Fibroblast of lung (primary cell): ENCODE data around the gene PTRH1.

Experiments
- EZH2 ChIP-seq: IDR thresholded peaks from 2 replicates; pipeline ENCODE4 v1.5.1; 2012; ENCODE audit warnings: low read length, control low read depth, mild to moderate bottlenecking; ENCODE audit errors: missing control alignments
- TF ChIP-seq, protein P1 (sequence below), 2 donors: IDR thresholded peaks in 1 of 2; conservative IDR thresholded peaks in 1 of 2; 1 replicate in 1 of 2; 2 replicates in 1 of 2; pipeline ENCODE4 v1.5.1; 2011 to 2012; ENCODE audit warnings: low read length in 2 of 2, control low read depth in 1 of 2, inconsistent platforms in 1 of 2, low read depth in 1 of 2, mild to moderate bottlenecking in 1 of 2

DNA sequence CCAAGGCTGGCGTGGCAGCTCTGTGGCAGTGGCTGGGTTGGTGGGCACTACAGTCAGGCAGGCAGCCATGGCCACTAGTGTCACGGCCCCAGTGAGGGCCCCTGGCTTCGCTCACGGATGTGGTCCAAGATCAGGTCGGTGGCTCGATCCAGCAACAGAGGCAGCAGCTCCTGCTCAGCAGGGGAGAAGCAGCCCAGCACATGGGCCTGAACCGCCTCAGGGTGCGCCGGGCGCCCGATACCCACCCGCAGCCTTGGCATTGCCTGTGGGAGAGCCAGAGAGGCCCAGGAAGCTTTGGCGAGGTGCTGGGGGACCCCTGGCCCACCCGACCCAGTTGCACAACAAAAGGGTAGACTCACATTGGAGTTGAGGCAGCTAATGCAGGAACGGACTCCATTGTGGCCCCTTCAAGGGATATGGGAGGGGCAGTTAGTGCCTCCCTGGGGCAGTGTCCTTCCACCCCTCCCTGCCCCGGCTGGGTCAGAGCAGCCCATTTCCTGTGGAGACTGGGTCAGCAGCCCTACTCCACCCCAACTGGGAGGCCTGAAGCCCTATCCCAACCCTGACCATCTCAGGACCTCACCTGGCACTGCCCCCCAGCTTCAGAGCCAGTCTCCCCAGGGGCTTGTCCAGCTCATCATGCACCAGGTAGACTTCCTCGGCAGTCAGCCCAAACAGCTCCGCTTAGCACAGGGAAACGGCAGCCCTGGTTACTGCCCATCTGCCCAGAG, 1.3 kb downstream of the PTRH1 start:
- TF ChIP-seq EZH2, result no peak
- TF ChIP-seq, protein P1, sequence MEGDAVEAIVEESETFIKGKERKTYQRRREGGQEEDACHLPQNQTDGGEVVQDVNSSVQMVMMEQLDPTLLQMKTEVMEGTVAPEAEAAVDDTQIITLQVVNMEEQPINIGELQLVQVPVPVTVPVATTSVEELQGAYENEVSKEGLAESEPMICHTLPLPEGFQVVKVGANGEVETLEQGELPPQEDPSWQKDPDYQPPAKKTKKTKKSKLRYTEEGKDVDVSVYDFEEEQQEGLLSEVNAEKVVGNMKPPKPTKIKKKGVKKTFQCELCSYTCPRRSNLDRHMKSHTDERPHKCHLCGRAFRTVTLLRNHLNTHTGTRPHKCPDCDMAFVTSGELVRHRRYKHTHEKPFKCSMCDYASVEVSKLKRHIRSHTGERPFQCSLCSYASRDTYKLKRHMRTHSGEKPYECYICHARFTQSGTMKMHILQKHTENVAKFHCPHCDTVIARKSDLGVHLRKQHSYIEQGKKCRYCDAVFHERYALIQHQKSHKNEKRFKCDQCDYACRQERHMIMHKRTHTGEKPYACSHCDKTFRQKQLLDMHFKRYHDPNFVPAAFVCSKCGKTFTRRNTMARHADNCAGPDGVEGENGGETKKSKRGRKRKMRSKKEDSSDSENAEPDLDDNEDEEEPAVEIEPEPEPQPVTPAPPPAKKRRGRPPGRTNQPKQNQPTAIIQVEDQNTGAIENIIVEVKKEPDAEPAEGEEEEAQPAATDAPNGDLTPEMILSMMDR (conservative IDR thresholded peaks at IDR 0.05 in 1 of 2, IDR thresholded peaks at IDR 0.05 in 1 of 2; ENCODE audit: low read depth in 1 of 2, low read length in 2 of 2), result no peak
